HG03060 (cell line): Measurements from ENCODE around the gene MOXD1.

Experiments
- ATAC-seq: cut with Tn5 transposase; IDR thresholded peaks from one replicate; pipeline ENCODE4 v1.9.1; 2021; ENCODE audit warnings: low read depth, moderate number of reproducible peaks; ENCODE audit not compliant: unreplicated experiment

MOXD1 gene

GRCh38 chr6:132247381-132248159 is 153.7 kb downstream of the MOXD1 start:
- ATAC-seq = no peak

DNA sequence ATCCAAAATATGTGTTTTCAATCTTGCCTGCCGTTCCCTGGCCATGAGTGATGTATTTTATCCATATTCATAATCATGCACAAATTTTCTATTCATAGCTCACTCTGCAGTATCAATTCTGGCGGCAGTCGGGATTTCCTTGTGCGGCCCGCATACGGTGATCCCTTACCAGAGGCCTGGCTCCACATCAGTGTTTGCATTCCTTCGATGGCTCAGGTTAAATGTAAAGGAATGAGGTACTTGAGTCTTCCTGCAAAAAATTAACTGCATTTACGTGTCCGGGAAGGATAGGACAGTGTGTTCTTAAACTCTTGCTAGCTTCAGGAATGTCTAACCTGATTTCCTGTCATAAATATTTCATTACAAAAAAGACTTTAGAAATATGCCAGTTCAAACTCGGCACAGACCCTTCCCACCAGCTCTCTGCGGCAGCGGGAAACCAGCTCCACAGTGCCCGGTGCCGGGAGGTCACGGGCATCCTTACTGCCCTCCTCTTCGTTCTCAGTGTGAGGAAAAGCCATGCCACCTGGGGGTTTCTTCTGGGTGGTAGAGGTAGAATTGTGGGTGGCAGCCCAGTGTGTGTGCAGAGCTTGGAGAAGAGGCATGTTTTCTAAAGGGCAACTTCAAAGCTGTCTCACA is 154.5 kb downstream of the MOXD1 start:
- ATAC-seq = no peak

- no peak for ATAC-seq
These were observed 155.1 kb downstream of the MOXD1 start for GRCh38 chr6:132246120-132246617.
